HepG2 (cell line): ENCODE measurements around the gene RACGAP1. TPM values are rescaled to one million over a fixed set of nuclear protein-coding genes. Genes with fewer than 3 reads are reported as not detected.

Experiments
- GPN1 ChIP-seq: sonication (generic); formaldehyde crosslinking; IDR thresholded peaks from 2 replicates; pipeline ENCODE4 v1.5.1; 2020; ENCODE audit warnings: missing genetic modification reagents, borderline replicate concordance
- KMT2A ChIP-seq: sonication (generic); formaldehyde crosslinking; IDR thresholded peaks from 2 replicates; pipeline ENCODE4 v1.4.0; 2020; ENCODE audit warnings: missing genetic modification reagents
- MED13 ChIP-seq: sonication (generic); formaldehyde crosslinking; IDR thresholded peaks from 2 replicates; pipeline ENCODE4 v1.5.0; 2020; ENCODE audit warnings: missing genetic modification reagents
- MTF1 ChIP-seq: sonication (generic); formaldehyde crosslinking; IDR thresholded peaks from 2 replicates; pipeline ENCODE4 v1.5.0; 2020; ENCODE audit warnings: missing genetic modification reagents
- MYC ChIP-seq: sonication (generic); formaldehyde crosslinking; IDR thresholded peaks from 2 replicates; pipeline ENCODE4 v1.9.0; 2021; ENCODE audit warnings: missing genetic modification reagents, borderline replicate concordance
- PITX1 ChIP-seq: sonication (generic); formaldehyde crosslinking; IDR thresholded peaks from 2 replicates; pipeline ENCODE4 v1.5.1; 2020; ENCODE audit warnings: mild to moderate bottlenecking, missing genetic modification reagents
- RORA ChIP-seq: sonication (generic); formaldehyde crosslinking; IDR thresholded peaks from 2 replicates; pipeline ENCODE4 v1.5.0; 2020; ENCODE audit warnings: mild to moderate bottlenecking, missing genetic modification reagents, moderate library complexity
- ZBTB42 ChIP-seq: sonication (generic); formaldehyde crosslinking; IDR thresholded peaks from 2 replicates; pipeline ENCODE4 v1.5.0; 2020; ENCODE audit warnings: mild to moderate bottlenecking, missing genetic modification reagents
- ZHX1 ChIP-seq: sonication (generic); formaldehyde crosslinking; IDR thresholded peaks from 2 replicates; pipeline ENCODE4 v1.8.1; 2022; ENCODE audit warnings: low read depth, mild to moderate bottlenecking, missing genetic modification reagents
- ZNF143 ChIP-seq: sonication (generic); formaldehyde crosslinking; IDR thresholded peaks from 2 replicates; pipeline ENCODE4 v1.4.0; 2020; ENCODE audit warnings: missing genetic modification reagents
- ZNF441 ChIP-seq: sonication (generic); formaldehyde crosslinking; IDR thresholded peaks from 2 replicates; pipeline ENCODE4 v1.7.0; 2021; ENCODE audit warnings: missing genetic modification reagents, borderline replicate concordance
- ZNF552 ChIP-seq: sonication (generic); formaldehyde crosslinking; IDR thresholded peaks from 2 replicates; pipeline ENCODE4 v1.9.0; 2022; ENCODE audit warnings: missing genetic modification reagents, mild to moderate bottlenecking, borderline replicate concordance
- ZNF589 ChIP-seq: sonication (generic); formaldehyde crosslinking; conservative IDR thresholded peaks from 2 replicates; pipeline ENCODE4 v1.8.0; 2022; ENCODE audit warnings: mild to moderate bottlenecking, moderate library complexity, missing genetic modification reagents
- ZNF747 ChIP-seq: sonication (generic); formaldehyde crosslinking; IDR thresholded peaks from 2 replicates; pipeline ENCODE4 v1.8.1; 2023; ENCODE audit warnings: missing genetic modification reagents, mild to moderate bottlenecking, borderline replicate concordance
- ZNF792 ChIP-seq: IDR thresholded peaks from 2 replicates; pipeline ENCODE4 v1.6.1; 2016
- ZNF816 ChIP-seq: sonication (generic); formaldehyde crosslinking; IDR thresholded peaks from 2 replicates; pipeline ENCODE4 v1.8.0; 2022; ENCODE audit warnings: missing genetic modification reagents, mild to moderate bottlenecking, borderline replicate concordance
- polyA plus RNA-seq, 8 experiments: library from polyadenylated mRNA; depleted of rRNA in 3 of 8; stranded (reverse) in 7 of 8; unstranded in 1 of 8; fragments of >200 nt; fragmentation: Illumina TruSeq in 4 of 8; extraction: Trizol in 4 of 8; gene quantifications; 2 replicates each; pipeline versions ENCODE4 v1.2.1 to v1.2.3, GENCODE V29; 2011 to 2016; ENCODE audit warnings: low read depth in 4 of 8, missing spikeins in 1 of 8, mixed read lengths in 1 of 8; ENCODE audit not compliant: insufficient read depth in 1 of 8
- total RNA-seq, 5 experiments: library from RNA; depleted of rRNA; stranded (reverse); fragments of >200 nt; fragmentation: Illumina TruSeq; extraction: Trizol; gene quantifications; 2 replicates each; pipeline ENCODE4 v1.2.3, GENCODE V29; 2016; ENCODE audit warnings: low read depth in 1 of 5
- TF ChIP-seq, protein P1 (sequence below): sonication (generic); formaldehyde crosslinking; IDR thresholded peaks from 2 replicates; pipeline ENCODE4 v1.4.0; 2020; ENCODE audit warnings: missing genetic modification reagents, borderline replicate concordance

The RACGAP1 gene
- total and polyA plus RNA-seq, 2 of the 13 experiments (the other 11 are each of a cell fraction or from before 2014, with no cell fraction given): 16.7 to 57.9 TPM

DNA sequence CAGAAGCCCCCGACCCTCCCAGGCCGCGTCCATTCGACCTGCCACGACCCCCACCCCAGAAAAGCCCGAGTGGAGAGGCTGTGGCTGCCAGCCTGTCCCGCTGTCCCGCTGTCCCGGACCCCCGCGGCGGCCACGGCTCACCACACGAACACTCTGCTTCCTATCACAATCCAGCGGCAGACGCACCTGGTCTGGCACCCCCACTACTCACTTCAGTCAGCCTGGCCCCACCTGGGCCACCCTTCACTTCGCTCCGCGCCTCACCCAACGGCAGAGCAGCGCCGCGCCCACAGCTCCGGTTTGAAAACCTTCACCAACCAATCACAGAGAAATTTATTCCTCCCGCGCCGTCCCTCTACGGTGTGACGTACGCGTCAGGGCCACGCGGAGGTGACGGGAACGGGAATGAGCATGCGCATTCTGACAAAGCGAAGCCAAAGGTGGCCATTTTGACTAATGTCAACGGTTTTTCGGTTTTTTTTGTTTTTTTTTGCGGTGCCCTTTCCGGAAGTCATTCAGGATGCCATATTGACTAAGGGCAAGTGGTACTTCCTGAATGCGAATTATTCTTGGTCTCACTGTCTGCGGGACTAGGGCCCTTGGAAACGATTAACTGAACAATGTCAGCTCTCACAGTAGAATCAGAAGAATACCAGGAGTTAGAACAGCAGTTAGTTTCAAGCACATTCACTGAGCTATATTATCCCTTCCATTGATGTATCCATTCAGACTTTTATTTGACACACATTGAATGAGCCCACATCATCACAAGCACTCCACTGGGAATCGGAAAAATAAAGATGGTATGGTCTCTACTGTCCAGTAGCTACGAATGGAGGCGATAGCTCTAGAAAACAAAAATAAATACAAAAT, at the start of gene RACGAP1 (continued):
- TF ChIP-seq ZNF589 (CRISPR knock-in tag) (peak; percentile 70; the same call in 1 of the 2 replicates), ZNF747 (CRISPR knock-in tag) (peak; percentile 95), KMT2A (peak; percentile 86), MTF1 (CRISPR knock-in tag) (no peak), ZNF552 (CRISPR knock-in tag) (no peak), ZNF792 (CRISPR knock-in tag) (0 out of 2 replicates have a peak, but pooled peaks have one; percentile 42), MED13 (CRISPR knock-in tag) (no peak), RORA (CRISPR knock-in tag) (no peak), ZNF441 (CRISPR knock-in tag) (peak; percentile 48; the same call in 1 of the 2 replicates), ZNF816 (no peak; the same call in 1 of the 2 replicates), GPN1 (no peak), ZNF143 (CRISPR knock-in tag) (peak; percentile 71), ZBTB42 (CRISPR knock-in tag) (no peak), ZHX1 (CRISPR knock-in tag) (peak; percentile 87), PITX1 (CRISPR knock-in tag) (peak; percentile 55; the same call in 1 of the 2 replicates), MYC (CRISPR knock-in tag) (peak; percentile 93)
- TF ChIP-seq, protein P1, sequence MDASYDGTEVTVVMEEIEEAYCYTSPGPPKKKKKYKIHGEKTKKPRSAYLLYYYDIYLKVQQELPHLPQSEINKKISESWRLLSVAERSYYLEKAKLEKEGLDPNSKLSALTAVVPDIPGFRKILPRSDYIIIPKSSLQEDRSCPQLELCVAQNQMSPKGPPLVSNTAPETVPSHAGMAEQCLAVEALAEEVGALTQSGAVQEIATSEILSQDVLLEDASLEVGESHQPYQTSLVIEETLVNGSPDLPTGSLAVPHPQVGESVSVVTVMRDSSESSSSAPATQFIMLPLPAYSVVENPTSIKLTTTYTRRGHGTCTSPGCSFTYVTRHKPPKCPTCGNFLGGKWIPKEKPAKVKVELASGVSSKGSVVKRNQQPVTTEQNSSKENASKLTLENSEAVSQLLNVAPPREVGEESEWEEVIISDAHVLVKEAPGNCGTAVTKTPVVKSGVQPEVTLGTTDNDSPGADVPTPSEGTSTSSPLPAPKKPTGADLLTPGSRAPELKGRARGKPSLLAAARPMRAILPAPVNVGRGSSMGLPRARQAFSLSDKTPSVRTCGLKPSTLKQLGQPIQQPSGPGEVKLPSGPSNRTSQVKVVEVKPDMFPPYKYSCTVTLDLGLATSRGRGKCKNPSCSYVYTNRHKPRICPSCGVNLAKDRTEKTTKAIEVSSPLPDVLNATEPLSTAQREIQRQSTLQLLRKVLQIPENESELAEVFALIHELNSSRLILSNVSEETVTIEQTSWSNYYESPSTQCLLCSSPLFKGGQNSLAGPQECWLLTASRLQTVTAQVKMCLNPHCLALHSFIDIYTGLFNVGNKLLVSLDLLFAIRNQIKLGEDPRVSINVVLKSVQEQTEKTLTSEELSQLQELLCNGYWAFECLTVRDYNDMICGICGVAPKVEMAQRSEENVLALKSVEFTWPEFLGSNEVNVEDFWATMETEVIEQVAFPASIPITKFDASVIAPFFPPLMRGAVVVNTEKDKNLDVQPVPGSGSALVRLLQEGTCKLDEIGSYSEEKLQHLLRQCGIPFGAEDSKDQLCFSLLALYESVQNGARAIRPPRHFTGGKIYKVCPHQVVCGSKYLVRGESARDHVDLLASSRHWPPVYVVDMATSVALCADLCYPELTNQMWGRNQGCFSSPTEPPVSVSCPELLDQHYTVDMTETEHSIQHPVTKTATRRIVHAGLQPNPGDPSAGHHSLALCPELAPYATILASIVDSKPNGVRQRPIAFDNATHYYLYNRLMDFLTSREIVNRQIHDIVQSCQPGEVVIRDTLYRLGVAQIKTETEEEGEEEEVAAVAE (CRISPR knock-in tag): peak; percentile 98
